ENCODE data around the gene STAM2.
"Not testable (repeated sequence)": the region's sequence is repeated elsewhere in the genome, so short reads cannot be mapped to it uniquely, and the experiment has no call there.

STAM2 gene

GRCh38 chr2:152171718-152172117 is 3.8 kb downstream of the STAM2 start:
- DNase-seq: no peak

GRCh38 chr2:152169158-152169557 is 6.4 kb downstream of the STAM2 start:
- not testable (repeated sequence) for DNase-seq

GRCh38 chr2:152167470-152167869 is 8.1 kb downstream of the STAM2 start:
- not testable (repeated sequence) for DNase-seq

- no peak for DNase-seq
These were observed 8.5 kb downstream of the STAM2 start for GRCh38 chr2:152167065-152167464.

- DNase-seq: no peak
These were observed 8.9 kb downstream of the STAM2 start for GRCh38 chr2:152166633-152167032.

GRCh38 chr2:152165780-152166179 is 9.8 kb downstream of the STAM2 start:
- DNase-seq: no peak

- no peak for DNase-seq
These were observed 10.3 kb downstream of the STAM2 start for GRCh38 chr2:152165306-152165705.

- DNase-seq: not testable (repeated sequence)
These were observed 11.9 kb downstream of the STAM2 start for GRCh38 chr2:152163669-152164068.

GRCh38 chr2:152162141-152162540 is 13.4 kb downstream of the STAM2 start:
- DNase-seq: no peak

- DNase-seq: no peak
These were observed 14.0 kb downstream of the STAM2 start for GRCh38 chr2:152161598-152161997.

- not testable (repeated sequence) for DNase-seq
These were observed 15.2 kb downstream of the STAM2 start for GRCh38 chr2:152160378-152160777.

GRCh38 chr2:152157253-152157652 is 18.3 kb downstream of the STAM2 start:
- DNase-seq: no peak

GRCh38 chr2:152155209-152155608 is 20.4 kb downstream of the STAM2 start:
- no peak for DNase-seq

GRCh38 chr2:152154462-152154861 is 21.1 kb downstream of the STAM2 start:
- no peak for DNase-seq

- DNase-seq: no peak
These were observed 40.9 kb downstream of the STAM2 start for GRCh38 chr2:152134488-152135280.

- DNase-seq: no peak
These were observed 43.3 kb downstream of the STAM2 start for GRCh38 chr2:152132306-152132705.

- no peak for DNase-seq
These were observed 47.9 kb downstream of the STAM2 start for GRCh38 chr2:152127628-152128027.

GRCh38 chr2:152126664-152127063 is 48.9 kb downstream of the STAM2 start:
- no peak for DNase-seq

GRCh38 chr2:152122161-152122560 is 53.4 kb downstream of the STAM2 start:
- no peak for DNase-seq

GRCh38 chr2:152120430-152120829 is 55.1 kb downstream of the STAM2 start:
- DNase-seq: no peak

- DNase-seq: no peak
These were observed 59.6 kb downstream of the STAM2 start for GRCh38 chr2:152115952-152116351.

- no peak for DNase-seq
These were observed 61.2 kb downstream of the STAM2 start for GRCh38 chr2:152114366-152114765.

- DNase-seq: not testable (repeated sequence)
These were observed 68.4 kb downstream of the STAM2 start for GRCh38 chr2:152107140-152107539.

GRCh38 chr2:152106464-152106863 is 69.1 kb downstream of the STAM2 start:
- no peak for DNase-seq

- DNase-seq: no peak
These were observed 72.3 kb downstream of the STAM2 start for GRCh38 chr2:152103271-152103670.
